ENCODE measurements around the gene WFDC8. TPM values are rescaled to one million over a fixed set of nuclear protein-coding genes. Genes with fewer than 3 reads are reported as not detected.

WFDC8 gene
- total and polyA plus RNA-seq, 4 donors, result not detected

DNA sequence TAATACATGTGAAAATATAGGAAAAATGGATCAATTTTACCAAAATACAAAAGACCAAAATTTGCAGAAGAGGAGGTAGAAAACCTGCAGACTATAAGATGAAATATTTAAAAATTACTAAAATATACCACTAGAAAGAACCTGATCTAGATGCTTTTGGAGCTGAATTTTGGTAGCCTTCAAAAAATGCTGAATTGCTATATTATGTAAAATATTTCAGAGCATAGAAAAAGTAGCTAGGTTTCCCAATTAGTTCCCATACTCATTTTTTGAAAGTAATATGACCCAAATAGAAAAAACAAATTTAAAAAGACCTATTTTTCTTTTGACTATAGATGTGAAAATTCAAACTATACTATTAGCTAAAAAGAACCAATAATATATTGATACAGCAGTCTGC is 28.3 kb downstream of the WFDC8 start:
- Histone ChIP-seq H3K27me3 (ENCODE audit: control insufficient read depth in 4 of 4, insufficient read depth in 4 of 4, low read length in 3 of 4) (peaks cover 0 to 4% (median 2%) of the 10 kb centered on the region in 4 donors), H3K36me3 (ENCODE audit: control insufficient read depth in 4 of 4, insufficient read depth in 3 of 4, low read depth in 1 of 4, low read length in 3 of 4) (no peaks in the 10 kb centered on the region), H3K27ac (ENCODE audit: low read depth in 1 of 2, low read length in 2 of 2) (no peak overlapping the region), H3K4me1 (ENCODE audit: control insufficient read depth in 4 of 4, insufficient read depth in 4 of 4, low read length in 3 of 4) (no peaks in the 10 kb centered on the region), H3K4me3 (ENCODE audit: low read depth in 1 of 3, low read length in 3 of 3) (no peak overlapping the region), H3K9ac (ENCODE audit: low read depth in 1 of 2, low read length in 2 of 2) (no peak overlapping the region), H3K9me3 (ENCODE audit: control insufficient read depth in 4 of 4, low read length in 3 of 4) (no peaks in the 10 kb centered on the region)
- TF ChIP-seq TAF1 (conservative IDR thresholded peaks at IDR 0.05) (no peak), RAD21 (IDR thresholded peaks at IDR 0.05) (no peak), GABPA (IDR thresholded peaks at IDR 0.05 in 1 of 2, conservative IDR thresholded peaks at IDR 0.05 in 1 of 2) (no peak), RXRA (IDR thresholded peaks at IDR 0.05) (no peak)
- TF ChIP-seq, protein P1, sequence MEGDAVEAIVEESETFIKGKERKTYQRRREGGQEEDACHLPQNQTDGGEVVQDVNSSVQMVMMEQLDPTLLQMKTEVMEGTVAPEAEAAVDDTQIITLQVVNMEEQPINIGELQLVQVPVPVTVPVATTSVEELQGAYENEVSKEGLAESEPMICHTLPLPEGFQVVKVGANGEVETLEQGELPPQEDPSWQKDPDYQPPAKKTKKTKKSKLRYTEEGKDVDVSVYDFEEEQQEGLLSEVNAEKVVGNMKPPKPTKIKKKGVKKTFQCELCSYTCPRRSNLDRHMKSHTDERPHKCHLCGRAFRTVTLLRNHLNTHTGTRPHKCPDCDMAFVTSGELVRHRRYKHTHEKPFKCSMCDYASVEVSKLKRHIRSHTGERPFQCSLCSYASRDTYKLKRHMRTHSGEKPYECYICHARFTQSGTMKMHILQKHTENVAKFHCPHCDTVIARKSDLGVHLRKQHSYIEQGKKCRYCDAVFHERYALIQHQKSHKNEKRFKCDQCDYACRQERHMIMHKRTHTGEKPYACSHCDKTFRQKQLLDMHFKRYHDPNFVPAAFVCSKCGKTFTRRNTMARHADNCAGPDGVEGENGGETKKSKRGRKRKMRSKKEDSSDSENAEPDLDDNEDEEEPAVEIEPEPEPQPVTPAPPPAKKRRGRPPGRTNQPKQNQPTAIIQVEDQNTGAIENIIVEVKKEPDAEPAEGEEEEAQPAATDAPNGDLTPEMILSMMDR (IDR thresholded peaks at IDR 0.05; ENCODE audit: low read depth, low read length, missing input control), result no peak
- TF ChIP-seq, protein P2, sequence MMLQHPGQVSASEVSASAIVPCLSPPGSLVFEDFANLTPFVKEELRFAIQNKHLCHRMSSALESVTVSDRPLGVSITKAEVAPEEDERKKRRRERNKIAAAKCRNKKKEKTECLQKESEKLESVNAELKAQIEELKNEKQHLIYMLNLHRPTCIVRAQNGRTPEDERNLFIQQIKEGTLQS (IDR thresholded peaks at IDR 0.05), result no peak
- no peak for DNase-seq (ENCODE audit: low spot score)

DNA sequence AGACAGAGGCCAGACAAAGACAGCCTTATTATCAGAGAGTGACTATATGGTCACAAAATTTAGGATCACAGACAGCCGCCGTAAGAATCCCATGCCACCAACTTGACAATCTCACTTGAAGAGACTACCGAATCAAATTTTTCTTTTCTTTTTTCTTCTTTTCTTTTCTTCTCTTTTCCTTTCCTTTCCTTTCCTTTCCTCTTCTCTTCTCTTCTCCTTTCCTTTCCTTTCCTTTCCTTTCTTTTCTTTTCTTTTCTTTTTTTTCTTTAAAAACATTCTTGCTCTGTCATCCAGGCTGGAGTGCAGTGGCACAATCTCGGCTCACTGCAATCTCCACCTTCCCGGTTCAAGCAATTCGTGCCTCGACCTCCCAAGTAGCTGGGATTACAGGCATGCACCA is 30.7 kb downstream of the WFDC8 start:
- Histone ChIP-seq H3K9me3 (ENCODE audit: control insufficient read depth in 4 of 4, low read length in 3 of 4) (no peaks in the 10 kb centered on the region), H3K4me3 (ENCODE audit: low read depth in 1 of 3, low read length in 3 of 3) (no peak overlapping the region), H3K9ac (ENCODE audit: low read depth in 1 of 2, low read length in 2 of 2) (no peak overlapping the region), H3K36me3 (ENCODE audit: control insufficient read depth in 4 of 4, insufficient read depth in 3 of 4, low read depth in 1 of 4, low read length in 3 of 4) (no peaks in the 10 kb centered on the region), H3K27ac (ENCODE audit: low read depth in 1 of 2, low read length in 2 of 2) (no peak overlapping the region), H3K4me1 (ENCODE audit: control insufficient read depth in 4 of 4, insufficient read depth in 4 of 4, low read length in 3 of 4) (no peaks in the 10 kb centered on the region), H3K27me3 (ENCODE audit: control insufficient read depth in 4 of 4, insufficient read depth in 4 of 4, low read length in 3 of 4) (peaks cover 0 to 4% (median 0%) of the 10 kb centered on the region in 4 donors)
- TF ChIP-seq HNF4G (IDR thresholded peaks at IDR 0.05) (no peak), YY1 (IDR thresholded peaks at IDR 0.05) (no peak), JUND (IDR thresholded peaks at IDR 0.05) (no peak), FOXA2 (IDR thresholded peaks at IDR 0.05) (no peak), RXRA (IDR thresholded peaks at IDR 0.05) (no peak), GABPA (IDR thresholded peaks at IDR 0.05 in 1 of 2, conservative IDR thresholded peaks at IDR 0.05 in 1 of 2) (no peak), HNF4A (conservative IDR thresholded peaks at IDR 0.05) (no peak)
- TF ChIP-seq, protein P2 (IDR thresholded peaks at IDR 0.05), result no peak
- DNase-seq (ENCODE audit: low spot score), result no peak
- 85% methylated on average over 7 of the region's 7 CpGs for WGBS

DNA sequence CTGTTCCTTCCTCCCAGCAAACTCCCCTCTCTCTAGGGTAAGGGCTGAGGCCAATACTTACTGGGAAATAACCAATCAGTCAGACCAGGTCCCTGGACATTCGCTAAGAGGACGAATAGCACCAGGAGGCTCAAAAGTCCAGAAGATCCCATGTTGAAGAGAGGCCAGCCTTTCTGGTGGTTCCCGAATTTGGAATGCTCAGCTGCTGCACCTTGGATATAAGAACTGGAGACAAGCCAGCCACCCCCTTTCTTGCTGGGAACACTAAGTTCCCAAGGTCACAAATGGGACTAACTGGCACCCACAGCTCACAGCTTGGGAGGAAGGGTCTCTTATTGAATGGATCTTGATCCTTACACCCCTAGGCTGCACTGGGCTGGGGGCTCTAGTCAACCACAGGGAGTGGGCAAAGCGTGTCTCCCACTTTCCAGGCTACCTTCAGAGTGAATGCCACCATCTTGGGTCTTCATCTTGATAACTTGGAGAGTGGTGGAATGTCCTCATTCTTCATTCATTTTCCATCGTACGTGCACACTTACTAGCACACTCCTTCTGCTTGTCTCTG is 31.8 kb downstream of the WFDC8 start, which contains the start of gene EPPIN:
Gene EPPIN (minus strand): TSS at position 196 of the 565 bp plus-strand sequence. CDS start 44 bp downstream, at position 152.
- no peak for DNase-seq (ENCODE audit: low spot score)
- TF ChIP-seq TAF1 (conservative IDR thresholded peaks at IDR 0.05), result no peak
- TF ChIP-seq SP1 (IDR thresholded peaks at IDR 0.05), result no peak
- TF ChIP-seq GABPA (IDR thresholded peaks at IDR 0.05 in 1 of 2, conservative IDR thresholded peaks at IDR 0.05 in 1 of 2), result no peak
- Histone ChIP-seq H3K4me3 (ENCODE audit: low read depth in 1 of 3, low read length in 3 of 3) (no peak within 1 kb of the TSS), H3K27ac (ENCODE audit: low read depth in 1 of 2, low read length in 2 of 2) (no peak within 1 kb of the TSS), H3K4me1 (ENCODE audit: control insufficient read depth in 4 of 4, insufficient read depth in 4 of 4, low read length in 3 of 4) (no peaks in the 10 kb centered on the region), H3K27me3 (ENCODE audit: control insufficient read depth in 4 of 4, insufficient read depth in 4 of 4, low read length in 3 of 4) (peaks cover 0 to 4% (median 0%) of the 10 kb centered on the region in 4 donors), H3K9me3 (ENCODE audit: control insufficient read depth in 4 of 4, low read length in 3 of 4) (no peaks in the 10 kb centered on the region), H3K9ac (ENCODE audit: low read depth in 1 of 2, low read length in 2 of 2) (no peak within 1 kb of the TSS), H3K36me3 (ENCODE audit: control insufficient read depth in 4 of 4, insufficient read depth in 3 of 4, low read depth in 1 of 4, low read length in 3 of 4) (no peaks in the 10 kb centered on the region)
- WGBS, result 80% methylated on average over 6 of the region's 6 CpGs

Measured in liver (tissue), 9 donors.